Right renal cortex interstitium (tissue), 3 donors: ENCODE results near the gene ISCU. TPM values are rescaled to one million over a fixed set of nuclear protein-coding genes. Genes with fewer than 3 reads are reported as not detected.
A peak's percentile ranks its signal among the peaks of the same experiment; 100 is the strongest.

ENCODE experiments used
- DNase-seq, 3 donors: peaks; one replicate each; pipeline ENCODE4 v3.0.0-alpha.2; 2013; ENCODE audit warnings: low read depth in 3 of 3, low spot score in 2 of 3
- polyA plus RNA-seq, 3 donors: library from polyadenylated mRNA; unstranded; fragments of 120-200 nt; gene quantifications; one replicate each; pipeline ENCODE4 v1.2.1, GENCODE V29; 2013; ENCODE audit not compliant: insufficient read length in 3 of 3

ISCU gene
- polyA plus RNA-seq = 100 to 1,000 TPM; 114 to 127 (median 120) TPM

DNA sequence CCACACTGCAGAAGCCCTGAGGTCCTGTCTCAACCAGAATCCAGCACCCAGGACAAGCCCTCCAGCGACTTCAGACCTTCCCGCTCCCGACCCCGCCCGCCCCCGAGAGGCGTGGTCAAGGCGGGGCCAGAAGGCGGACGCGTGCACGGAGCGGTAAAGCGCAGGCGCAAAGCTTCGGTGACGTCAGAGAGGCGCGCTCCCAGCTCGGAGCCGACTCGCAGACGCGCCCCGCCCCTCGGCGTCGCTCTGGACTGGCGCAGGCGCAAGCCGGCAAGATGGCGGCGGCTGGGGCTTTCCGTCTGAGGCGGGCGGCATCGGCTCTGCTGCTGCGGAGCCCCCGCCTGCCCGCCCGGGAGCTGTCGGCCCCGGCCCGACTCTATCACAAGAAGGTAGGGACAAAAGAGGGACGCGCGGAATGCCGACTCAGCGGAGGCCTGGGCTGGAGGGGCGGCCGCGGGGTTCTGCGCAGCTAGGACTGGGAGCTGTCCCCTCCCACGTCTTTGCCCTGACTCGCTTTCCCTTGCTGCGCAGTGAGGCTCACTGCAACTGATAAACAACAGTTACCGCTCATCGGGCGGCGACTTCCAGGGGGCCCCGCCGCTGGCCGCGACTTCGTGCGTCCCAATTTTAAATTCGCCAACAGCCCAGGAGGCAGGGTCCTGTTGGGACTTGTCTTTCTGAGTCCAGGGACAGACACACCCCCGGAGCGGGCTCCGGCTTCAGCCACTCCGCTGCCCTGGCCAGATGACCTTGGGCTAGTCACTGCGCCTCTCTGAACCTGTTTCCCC, at the start of gene ISCU:
Gene ISCU, plus strand, starts transcription at position 249 of the 788 bp plus-strand sequence. Its CDS starts 27 bp downstream, at position 276.
- peak; percentile 95 to 97 (median 96) for DNase-seq

- DNase-seq = no peak
Measured at GRCh38 chr12:108514468-108514972, 47.9 kb upstream of the ISCU start.

DNA sequence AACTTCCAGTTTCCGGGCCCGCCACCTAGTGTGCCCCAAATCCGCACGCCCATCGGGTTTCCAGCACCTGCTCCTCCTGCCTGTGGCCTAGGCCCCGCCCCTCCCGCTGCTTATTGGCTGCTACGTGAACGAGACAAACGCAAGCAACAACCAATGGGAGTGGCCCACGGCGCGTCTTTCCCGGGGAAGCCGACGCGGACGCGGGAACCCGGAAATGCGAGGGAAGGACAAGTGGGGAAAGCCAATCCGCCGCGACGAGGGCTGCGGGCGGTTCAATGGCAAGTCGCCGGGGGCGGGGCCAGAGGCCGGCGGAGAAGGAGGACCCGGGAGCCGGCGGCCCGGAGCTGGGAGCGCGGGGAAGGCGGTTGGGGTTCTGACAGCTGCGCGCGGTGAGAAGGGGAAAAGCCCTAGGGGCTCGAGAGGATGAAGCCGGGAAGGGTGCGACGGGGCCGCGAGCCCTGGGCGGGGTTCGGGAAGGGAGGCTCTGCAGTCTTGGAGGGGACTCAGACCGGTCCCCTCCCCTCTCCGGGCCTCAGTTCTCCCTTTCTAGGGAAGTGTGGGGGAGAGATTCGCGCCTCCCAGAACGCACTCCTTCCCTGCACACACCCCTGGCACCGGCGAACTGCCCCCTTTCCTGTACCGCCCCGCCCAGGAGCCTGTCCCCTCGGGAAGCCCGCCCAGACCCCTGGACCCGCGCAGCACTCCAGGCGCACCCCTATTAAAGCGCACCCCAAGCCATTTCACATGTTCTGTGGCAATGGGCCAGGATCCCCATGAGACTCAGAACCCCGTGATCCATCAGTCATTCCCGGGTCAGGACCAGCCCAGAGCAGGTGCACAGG, 47.2 kb upstream of the ISCU start, which contains the start of gene FICD:
Gene FICD, plus strand, starts transcription at position 305 of the 842 bp plus-strand sequence. CDS start 1,696 bp downstream, outside the sequence.
- peak; percentile 92 to 98 (median 95) for DNase-seq

DNA sequence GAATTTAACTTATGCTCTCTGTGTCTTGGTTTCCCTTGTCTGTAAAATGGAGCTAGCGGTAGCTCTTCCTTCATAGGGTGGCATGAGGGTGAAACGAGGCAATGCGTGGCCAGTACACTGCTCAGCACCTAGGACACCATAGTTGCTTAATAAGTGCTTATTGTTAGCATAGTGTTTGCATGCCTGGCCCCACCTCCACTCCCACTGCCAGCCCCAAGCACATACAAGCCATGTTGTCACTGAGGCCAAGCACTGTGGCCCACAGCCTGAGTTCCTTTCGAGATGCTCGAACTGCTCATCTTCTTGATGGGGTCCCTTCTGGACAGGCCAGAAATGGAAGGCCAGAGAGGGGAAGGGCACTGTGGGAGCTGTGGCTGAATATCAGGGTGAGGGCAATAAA, 46.5 kb upstream of the ISCU start:
- no peak for DNase-seq

GRCh38 chr12:108516511-108517275, 45.7 kb upstream of the ISCU start:
- DNase-seq = no peak

DNA sequence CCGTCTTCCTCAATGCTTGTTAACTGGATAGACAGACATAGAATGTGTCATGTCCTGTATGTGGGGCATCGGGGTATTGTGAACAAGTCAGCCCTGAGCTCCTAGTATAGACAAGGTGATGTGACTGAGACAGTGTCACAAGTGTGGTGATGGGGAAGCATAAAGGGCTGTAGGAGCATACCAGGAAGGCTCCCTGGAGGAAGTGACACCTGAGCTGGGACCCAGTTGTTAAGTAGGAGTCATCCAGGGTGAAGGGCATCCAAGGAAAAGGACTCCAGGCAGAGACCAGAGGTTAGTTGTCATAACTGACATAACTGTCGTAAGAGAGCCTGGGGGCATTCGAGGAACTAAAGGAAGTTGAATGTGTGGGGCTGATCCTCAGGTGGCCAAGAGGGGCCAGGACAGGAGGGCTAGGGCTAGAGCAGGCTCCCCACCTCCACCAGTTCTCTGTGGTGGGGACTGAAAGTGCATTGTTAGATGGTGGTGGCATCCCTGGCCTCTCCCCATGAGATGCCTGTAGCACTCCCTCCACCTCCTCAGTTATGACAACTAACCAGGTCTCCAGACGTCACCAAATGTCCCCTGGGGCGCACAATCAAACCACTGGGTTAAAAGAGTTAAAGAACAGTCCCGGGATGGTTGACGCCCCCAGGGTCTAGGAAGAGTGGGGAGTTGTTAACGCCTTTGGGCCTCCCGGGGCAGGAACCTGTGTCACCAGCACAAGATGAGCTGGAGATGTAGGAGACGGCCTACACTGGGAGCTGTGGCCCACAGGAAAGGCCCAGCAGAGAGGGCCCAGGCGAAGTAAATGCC, 44.9 kb upstream of the ISCU start:
- no peak for DNase-seq

GRCh38 chr12:108518101-108518715, 44.2 kb upstream of the ISCU start:
- no peak for DNase-seq

- DNase-seq = no peak
Measured at GRCh38 chr12:108518716-108519496, 43.5 kb upstream of the ISCU start.

DNA sequence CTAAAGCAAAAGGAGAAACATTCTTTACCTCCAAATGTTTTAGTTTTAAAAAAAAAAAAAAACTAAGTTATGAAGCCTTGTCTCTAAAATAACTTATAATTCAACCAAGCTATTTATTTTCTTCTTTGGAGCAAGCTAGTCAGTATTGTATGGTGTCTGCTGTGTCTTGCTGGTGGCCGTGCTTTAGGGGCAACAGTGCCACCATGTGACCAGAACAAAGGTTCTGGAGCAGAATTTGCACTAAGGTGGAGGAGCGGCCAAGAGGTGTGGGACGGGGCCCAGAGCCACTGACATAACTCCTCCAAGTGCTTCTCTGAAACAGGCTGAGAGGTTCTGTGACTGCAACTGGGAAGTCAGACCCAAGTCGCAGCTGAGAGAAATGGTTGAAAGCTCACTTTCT, 42.8 kb upstream of the ISCU start:
- DNase-seq = no peak

DNA sequence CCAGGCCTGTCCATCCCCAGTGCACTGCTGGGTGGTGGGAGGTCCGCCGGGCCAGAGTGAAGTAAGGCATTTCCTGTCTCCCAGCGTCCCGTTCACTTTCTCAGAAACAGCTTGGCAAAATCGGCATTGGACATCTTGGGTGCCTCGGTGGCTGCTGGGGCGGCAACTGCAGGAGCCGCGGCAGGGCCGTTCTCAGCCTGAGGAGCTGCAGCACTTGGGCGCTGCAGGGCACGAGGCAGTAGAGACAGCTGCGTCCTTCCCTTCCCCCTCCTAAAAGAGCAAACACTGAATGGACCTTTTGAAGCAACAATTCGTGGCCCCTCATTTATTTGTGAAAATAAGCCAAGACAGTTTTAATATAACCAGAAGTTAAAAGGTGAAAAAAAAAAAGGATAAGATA, 39.0 kb upstream of the ISCU start:
- no peak for DNase-seq

GRCh38 chr12:108525681-108526080, 36.7 kb upstream of the ISCU start:
- DNase-seq = no peak

DNA sequence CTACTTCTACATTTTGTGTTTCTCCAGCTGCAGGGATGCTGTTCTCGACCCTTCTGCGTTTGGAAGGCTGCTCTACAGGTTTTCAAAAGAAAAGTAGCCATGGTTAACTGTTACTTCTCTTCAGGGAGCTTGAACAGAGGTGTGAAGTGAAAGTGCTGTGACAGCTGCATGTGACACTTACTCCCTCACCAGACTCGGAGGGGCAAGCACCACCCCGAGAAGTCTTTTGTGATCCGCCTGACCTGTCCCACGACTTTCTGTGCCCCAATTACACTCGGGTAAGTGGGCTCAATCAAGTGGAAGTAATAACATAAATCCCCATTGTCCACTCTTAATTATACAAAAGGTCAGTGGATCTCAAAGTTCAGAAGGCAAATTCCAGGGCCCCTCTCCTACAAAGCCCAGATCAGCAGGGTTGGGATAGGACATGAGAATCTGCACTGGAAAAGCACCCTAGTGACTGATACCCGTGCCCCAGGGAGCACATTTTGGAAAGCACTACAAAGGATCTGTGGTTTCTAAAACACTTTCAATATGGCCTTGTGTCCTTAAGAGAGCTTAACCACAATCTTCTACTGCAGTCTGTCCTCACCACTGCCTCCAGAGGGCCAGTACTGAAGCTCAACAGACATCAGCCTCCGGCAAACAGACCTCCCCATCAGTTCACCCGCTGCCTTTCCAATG, 35.8 kb upstream of the ISCU start:
- DNase-seq = no peak

- no peak for DNase-seq
Measured at GRCh38 chr12:108527166-108527496, 35.3 kb upstream of the ISCU start.

GRCh38 chr12:108530161-108530560, 32.2 kb upstream of the ISCU start:
- DNase-seq = no peak

- peak in 1 of 3 donors; percentile 2 for DNase-seq
Measured at GRCh38 chr12:108531929-108532848, 30.2 kb upstream of the ISCU start.

- no peak for DNase-seq
Measured at GRCh38 chr12:108538146-108538545, 24.2 kb upstream of the ISCU start.

GRCh38 chr12:108538616-108539195, 23.7 kb upstream of the ISCU start:
- DNase-seq = no peak
